A549 (cell line): ENCODE data around the gene DNHD1. TPM values are rescaled to one million over a fixed set of nuclear protein-coding genes. Genes with fewer than 3 reads are reported as not detected.

Experiments used
- ATAC-seq, 2 experiments: fragments of 200-7000 bp in 1 of 2; fragments of >200 bp in 1 of 2; cut with Nextera tagmentation in 1 of 2; cut with Tn5 transposase in 1 of 2; 3 replicates each; pipeline versions ENCODE4 v1.8.0 to v1.9.1; 2018 to 2020; ENCODE audit warnings: mild to moderate bottlenecking in 1 of 2, moderate library complexity in 1 of 2
- CTCF ChIA-PET: fragments of 300-600 bp; sonication (Branson Sonifier 250); formaldehyde crosslinking; extraction: SDS; loops from one replicate; lab custom pipeline; 2021; ENCODE audit warnings: antibody characterized with exemption, inconsistent platforms; lab: Yijun Ruan, JAX
- POLR2A ChIA-PET: fragments of 350-600 bp; formaldehyde crosslinking; extraction: SDS; loops from one replicate; lab custom pipeline; 2021; ENCODE audit warnings: antibody characterized with exemption, inconsistent platforms; lab: Yijun Ruan, JAX
- DNase-seq, 2 experiments: peaks; one replicate each; pipeline versions ENCODE4 v3.0.0 to v3.0.0-alpha.2; 2011 to 2016; ENCODE audit warnings: low read depth in 1 of 2, low spot score in 1 of 2
- FAIRE-seq: peaks from 2 replicates; lab custom pipeline; 2011; peaks lifted over from hg19 to GRCh38; lab: Jason Lieb, UNC
- H3K27ac ChIP-seq, 2 experiments: fragments of >200 bp; sonication (Bioruptor Twin); formaldehyde crosslinking; 3 replicates each; pipeline ENCODE4 v1.5.1; 2016 to 2017
- H3K4me1 ChIP-seq: fragments of >200 bp; sonication (Bioruptor Twin); formaldehyde crosslinking; 3 replicates; pipeline ENCODE4 v1.6.1; 2016
- H3K4me2 ChIP-seq: fragments of >200 bp; sonication (Bioruptor Twin); formaldehyde crosslinking; 3 replicates; pipeline ENCODE4 v1.6.1; 2016
- H3K4me3 ChIP-seq: fragments of >200 bp; sonication (Bioruptor Twin); formaldehyde crosslinking; 3 replicates; pipeline ENCODE4 v1.5.1; 2016
- H3K9me3 ChIP-seq: fragments of >200 bp; sonication (Bioruptor Twin); formaldehyde crosslinking; 3 replicates; pipeline ENCODE4 v1.6.1; 2016
- BHLHE40 ChIP-seq: IDR thresholded peaks from 2 replicates; pipeline ENCODE4 v1.6.1; 2012; ENCODE audit warnings: low read depth, low read length, inconsistent platforms
- CHD2 ChIP-seq: fragments of 150-350 bp; IDR thresholded peaks from 2 replicates; pipeline ENCODE4 v1.6.1; 2014; ENCODE audit warnings: low read length; ENCODE audit not compliant: partially characterized antibody
- CHD4 ChIP-seq: fragments of 200-600 bp; sonication (generic); IDR thresholded peaks from 2 replicates; pipeline ENCODE4 v1.6.1; 2016; ENCODE audit warnings: antibody characterized with exemption, mild to moderate bottlenecking, borderline replicate concordance
- EHF ChIP-seq: fragments of 250-450 bp; sonication (Bioruptor Pico); IDR thresholded peaks from 2 replicates; pipeline ENCODE4 v1.5.0; 2020; ENCODE audit warnings: mild to moderate bottlenecking
- FOSB ChIP-seq: fragments of 250-450 bp; sonication (Bioruptor Pico); IDR thresholded peaks from 2 replicates; pipeline ENCODE4 v1.5.0; 2020; ENCODE audit warnings: mild to moderate bottlenecking, moderate library complexity
- FOXS1 ChIP-seq: fragments of 250-450 bp; sonication (Bioruptor Pico); IDR thresholded peaks from 2 replicates; pipeline ENCODE4 v1.5.0; 2020; ENCODE audit warnings: mild to moderate bottlenecking, moderate library complexity
- HEYL ChIP-seq: fragments of 250-450 bp; sonication (Bioruptor Pico); IDR thresholded peaks from 2 replicates; pipeline ENCODE4 v1.8.0; 2021; ENCODE audit warnings: mild to moderate bottlenecking, moderate library complexity
- HOXA7 ChIP-seq: fragments of 250-450 bp; sonication (Bioruptor Pico); IDR thresholded peaks from 2 replicates; pipeline ENCODE4 v1.5.0; 2020; ENCODE audit warnings: mild to moderate bottlenecking, moderate library complexity
- HOXB13 ChIP-seq: fragments of 250-450 bp; sonication (Bioruptor Pico); IDR thresholded peaks from 2 replicates; pipeline ENCODE4 v1.5.0; 2020; ENCODE audit warnings: low read depth, mild to moderate bottlenecking, moderate library complexity
- HOXB5 ChIP-seq: fragments of 250-450 bp; sonication (Bioruptor Pico); IDR thresholded peaks from 2 replicates; pipeline ENCODE4 v1.5.0; 2020; ENCODE audit warnings: mild to moderate bottlenecking, moderate library complexity
- JUN ChIP-seq, 2 experiments: fragments of >200 bp; sonication (Bioruptor Twin); formaldehyde crosslinking; IDR thresholded peaks; 2 replicates in 1 of 2; 3 replicates in 1 of 2; pipeline ENCODE4 v1.6.1; 2016 to 2017
- KDM5A ChIP-seq: fragments of 200-600 bp; sonication (generic); IDR thresholded peaks from 2 replicates; pipeline ENCODE4 v1.6.1; 2016; ENCODE audit warnings: antibody characterized with exemption, mild to moderate bottlenecking
- PHF8 ChIP-seq: fragments of 200-600 bp; sonication (generic); IDR thresholded peaks from 2 replicates; pipeline ENCODE4 v1.6.1; 2016; ENCODE audit warnings: low read depth, mild to moderate bottlenecking, antibody characterized with exemption, moderate library complexity, borderline replicate concordance
- POLR2AphosphoS2 ChIP-seq: conservative IDR thresholded peaks from 2 replicates; pipeline ENCODE4 v1.6.1; 2012; ENCODE audit warnings: low read length, improper control_type of control experiment, inconsistent platforms
- RNF2 ChIP-seq: fragments of 200-600 bp; sonication (generic); IDR thresholded peaks from 2 replicates; pipeline ENCODE4 v1.6.1; 2016; ENCODE audit warnings: low read depth, mild to moderate bottlenecking, antibody characterized with exemption, moderate library complexity, borderline replicate concordance
- SREBF2 ChIP-seq: fragments of 450-650 bp; IDR thresholded peaks from 2 replicates; pipeline ENCODE4 v1.6.1; 2014; ENCODE audit warnings: mild to moderate bottlenecking, moderate library complexity
- TP53 ChIP-seq: fragments of 250-450 bp; sonication (Bioruptor Pico); IDR thresholded peaks from 2 replicates; pipeline ENCODE4 v1.5.0; 2021; ENCODE audit warnings: mild to moderate bottlenecking, moderate library complexity
- ZC3H11A ChIP-seq: fragments of 450-650 bp; IDR thresholded peaks from 2 replicates; pipeline ENCODE4 v1.6.1; 2014; ENCODE audit warnings: antibody characterized with exemption, mild to moderate bottlenecking
- ZFP36 ChIP-seq: fragments of 450-650 bp; IDR thresholded peaks from 2 replicates; pipeline ENCODE4 v1.6.1; 2014; ENCODE audit warnings: borderline replicate concordance; ENCODE audit not compliant: partially characterized antibody
- ZNF302 ChIP-seq: fragments of 250-450 bp; sonication (Bioruptor Pico); IDR thresholded peaks from 2 replicates; pipeline ENCODE4 v1.9.0; 2021; ENCODE audit warnings: inconsistent platforms, mild to moderate bottlenecking, moderate library complexity
- ZSCAN20 ChIP-seq: fragments of 250-450 bp; sonication (Bioruptor Pico); IDR thresholded peaks from 2 replicates; pipeline ENCODE4 v1.8.0; 2022; ENCODE audit warnings: mild to moderate bottlenecking, moderate library complexity
- WGBS: methylation state at CpG from one replicate; pipeline ENCODE4 v1.1.6; 2017; ENCODE audit errors: missing lambda C conversion rate; 5-methylcytosine and 5-hydroxymethylcytosine counted together
- polyA plus RNA-seq, 4 experiments: library from polyadenylated mRNA; depleted of rRNA in 3 of 4; stranded (reverse); fragments of >200 nt; fragmentation: RNase III in 1 of 4; extraction: RNeasy Plus Mini Kit Qiagen cat#74134 plus additional on column Dnase treatment in 1 of 4; gene quantifications; 2 replicates in 3 of 4; 3 replicates in 1 of 4; pipeline ENCODE4 v1.2.3, GENCODE V29; 2011 to 2017
- TF ChIP-seq, protein P1 (sequence below): fragments of 150-350 bp; IDR thresholded peaks from 2 replicates; pipeline ENCODE4 v1.6.1; 2014; ENCODE audit warnings: low read depth, mild to moderate bottlenecking, low read length
- TF ChIP-seq, protein P2 (sequence below): fragments of >200 bp; sonication (Bioruptor Twin); formaldehyde crosslinking; IDR thresholded peaks from 3 replicates; pipeline ENCODE4 v1.6.1; 2016
- TF ChIP-seq, protein P3 (sequence below): fragments of >200 bp; sonication (Bioruptor Twin); formaldehyde crosslinking; IDR thresholded peaks from 3 replicates; pipeline ENCODE4 v1.5.1; 2016
- TF ChIP-seq, protein P4 (sequence below): fragments of 250-450 bp; sonication (Bioruptor Pico); IDR thresholded peaks from 2 replicates; pipeline ENCODE4 v1.5.0; 2020; ENCODE audit warnings: low read depth, mild to moderate bottlenecking, moderate library complexity
- TF ChIP-seq, protein P5 (sequence below): IDR thresholded peaks from 2 replicates; pipeline ENCODE4 v1.6.1; 2012

Gene DNHD1
- polyA plus RNA-seq, 2 of the 4 experiments (the other 2 are of a cell fraction): 6.8 to 8.6 TPM

DNA sequence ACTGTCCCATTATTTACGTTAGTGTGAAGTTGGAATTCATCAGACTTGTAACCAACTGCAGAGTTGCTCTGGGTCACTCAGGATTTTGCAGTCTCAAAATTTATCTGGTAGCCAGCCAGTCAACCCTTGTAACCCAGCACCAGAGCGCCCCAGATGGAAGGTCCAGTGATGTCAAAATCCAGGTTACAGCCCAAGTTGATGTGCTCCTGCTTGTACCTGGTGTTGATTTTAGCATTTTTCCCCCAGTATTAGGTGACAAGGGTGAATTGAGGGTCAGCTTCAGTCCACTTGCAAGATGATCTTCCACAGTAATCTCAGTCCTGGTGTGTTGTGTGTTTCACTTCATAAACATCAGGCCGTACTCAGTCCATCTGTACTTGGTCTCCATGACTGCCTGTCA lies 8.3 kb upstream of the DNHD1 start:
- peaks cover 9% of the 10 kb centered on the region; the same call in 2 of the 3 replicates for H3K4me1 ChIP-seq
- CTCF ChIA-PET: interaction anchor here (1.2 to 3.0 kb wide), 6 partner anchors 10 to 110 kb away, joined by 3 to 13 read pairs (median 4); no protein-coding TSS in a partner anchor
- H3K4me3 ChIP-seq: no peak overlapping the region
- TF ChIP-seq POLR2AphosphoS2: no peak
- TF ChIP-seq, protein P1, sequence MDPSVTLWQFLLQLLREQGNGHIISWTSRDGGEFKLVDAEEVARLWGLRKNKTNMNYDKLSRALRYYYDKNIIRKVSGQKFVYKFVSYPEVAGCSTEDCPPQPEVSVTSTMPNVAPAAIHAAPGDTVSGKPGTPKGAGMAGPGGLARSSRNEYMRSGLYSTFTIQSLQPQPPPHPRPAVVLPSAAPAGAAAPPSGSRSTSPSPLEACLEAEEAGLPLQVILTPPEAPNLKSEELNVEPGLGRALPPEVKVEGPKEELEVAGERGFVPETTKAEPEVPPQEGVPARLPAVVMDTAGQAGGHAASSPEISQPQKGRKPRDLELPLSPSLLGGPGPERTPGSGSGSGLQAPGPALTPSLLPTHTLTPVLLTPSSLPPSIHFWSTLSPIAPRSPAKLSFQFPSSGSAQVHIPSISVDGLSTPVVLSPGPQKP: no peak
- TF ChIP-seq, protein P2, sequence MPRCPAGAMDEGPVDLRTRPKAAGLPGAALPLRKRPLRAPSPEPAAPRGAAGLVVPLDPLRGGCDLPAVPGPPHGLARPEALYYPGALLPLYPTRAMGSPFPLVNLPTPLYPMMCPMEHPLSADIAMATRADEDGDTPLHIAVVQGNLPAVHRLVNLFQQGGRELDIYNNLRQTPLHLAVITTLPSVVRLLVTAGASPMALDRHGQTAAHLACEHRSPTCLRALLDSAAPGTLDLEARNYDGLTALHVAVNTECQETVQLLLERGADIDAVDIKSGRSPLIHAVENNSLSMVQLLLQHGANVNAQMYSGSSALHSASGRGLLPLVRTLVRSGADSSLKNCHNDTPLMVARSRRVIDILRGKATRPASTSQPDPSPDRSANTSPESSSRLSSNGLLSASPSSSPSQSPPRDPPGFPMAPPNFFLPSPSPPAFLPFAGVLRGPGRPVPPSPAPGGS: no peak
- TF ChIP-seq HOXB13: no peak
- TF ChIP-seq EHF (CRISPR knock-in tag): no peak
- no peak for TF ChIP-seq HOXA7 (CRISPR knock-in tag)
- TF ChIP-seq, all 56 proteins: peak for 0
- POLR2A ChIA-PET: no interaction called here
- FAIRE-seq: no peak
- no peak overlapping the region for H3K27ac ChIP-seq
- 97% methylated on average over 3 of the region's 3 CpGs for WGBS
- no peak for DNase-seq
- H3K9me3 ChIP-seq: no peaks in the 10 kb centered on the region
- no peak overlapping the region for H3K4me2 ChIP-seq
- ATAC-seq: no peak; a peak in 1 of 6 replicates

DNA sequence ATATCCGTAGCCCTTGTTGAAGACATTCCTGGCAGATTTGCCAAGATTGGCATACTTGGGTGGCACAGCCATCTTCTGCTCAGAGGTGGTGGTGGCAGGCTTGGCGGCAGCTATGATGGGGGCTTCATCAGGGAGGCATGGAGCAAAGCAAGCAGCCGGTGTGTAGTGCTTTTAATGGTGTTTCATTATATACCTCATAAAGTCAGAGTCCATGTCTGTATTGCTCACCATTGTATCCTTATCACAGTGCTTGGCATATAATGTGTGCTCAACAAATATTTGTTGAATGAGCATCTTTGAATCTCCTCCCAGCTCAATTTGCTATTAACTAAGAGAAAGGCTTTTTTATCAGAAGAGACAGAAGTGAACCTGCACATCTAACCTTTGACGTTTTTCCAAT lies 7.8 kb upstream of the DNHD1 start:
- Histone ChIP-seq H3K4me2 (no peak overlapping the region), H3K27ac (no peak overlapping the region), H3K4me3 (no peak overlapping the region), H3K9me3 (no peaks in the 10 kb centered on the region), H3K4me1 (peaks cover 9% of the 10 kb centered on the region; the same call in 2 of the 3 replicates)
- ChIA-PET POLR2A (interaction anchor here (1.1 to 1.3 kb wide), 2 partner anchors 8 to 194 kb away, joined by 3 to 5 read pairs; partner anchors contain the start of genes ARFIP2, MRPL17 and TIMM10B), CTCF (interaction anchor here (1.4 to 3.0 kb wide), 5 partner anchors 9 to 39 kb away, joined by 3 to 13 read pairs (median 5); no protein-coding TSS in a partner anchor)
- DNase-seq (no peak), FAIRE-seq (no peak), ATAC-seq (peak in 1 of 2 experiments; percentile 61; a peak in 3 of 6 replicates)
- WGBS: 41% methylated on average over 4 of the region's 4 CpGs
- no peak for TF ChIP-seq ZNF302 (CRISPR knock-in tag)
- no peak for TF ChIP-seq TP53

DNA sequence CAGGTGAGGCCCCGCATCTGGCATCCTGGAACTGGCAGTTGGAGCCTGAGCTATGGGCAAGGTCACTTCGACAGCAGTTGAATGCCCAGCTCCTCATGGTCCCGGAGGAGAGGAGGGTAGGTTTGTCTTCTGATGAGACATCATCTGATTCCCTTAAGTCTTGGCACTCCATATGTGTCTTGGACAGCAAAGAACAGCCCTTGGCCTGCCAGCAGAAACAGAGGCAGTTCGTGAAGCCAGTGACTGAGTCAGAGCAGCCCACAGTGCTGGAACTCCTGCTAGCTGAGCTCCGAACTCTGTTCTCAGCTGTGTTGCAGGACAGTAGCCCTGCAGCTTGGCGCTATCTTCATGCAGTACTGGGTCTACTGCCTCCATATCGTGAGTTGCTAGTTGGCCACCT lies 1.0 kb downstream of the DNHD1 start:
- WGBS: 61% methylated on average over 6 of the region's 7 CpGs
- CTCF ChIA-PET: interaction anchor here (0.7 to 6.0 kb wide), 7 partner anchors 8 to 135 kb away, joined by 3 to 30 read pairs (median 3); no protein-coding TSS in a partner anchor
- TF ChIP-seq, protein P3, sequence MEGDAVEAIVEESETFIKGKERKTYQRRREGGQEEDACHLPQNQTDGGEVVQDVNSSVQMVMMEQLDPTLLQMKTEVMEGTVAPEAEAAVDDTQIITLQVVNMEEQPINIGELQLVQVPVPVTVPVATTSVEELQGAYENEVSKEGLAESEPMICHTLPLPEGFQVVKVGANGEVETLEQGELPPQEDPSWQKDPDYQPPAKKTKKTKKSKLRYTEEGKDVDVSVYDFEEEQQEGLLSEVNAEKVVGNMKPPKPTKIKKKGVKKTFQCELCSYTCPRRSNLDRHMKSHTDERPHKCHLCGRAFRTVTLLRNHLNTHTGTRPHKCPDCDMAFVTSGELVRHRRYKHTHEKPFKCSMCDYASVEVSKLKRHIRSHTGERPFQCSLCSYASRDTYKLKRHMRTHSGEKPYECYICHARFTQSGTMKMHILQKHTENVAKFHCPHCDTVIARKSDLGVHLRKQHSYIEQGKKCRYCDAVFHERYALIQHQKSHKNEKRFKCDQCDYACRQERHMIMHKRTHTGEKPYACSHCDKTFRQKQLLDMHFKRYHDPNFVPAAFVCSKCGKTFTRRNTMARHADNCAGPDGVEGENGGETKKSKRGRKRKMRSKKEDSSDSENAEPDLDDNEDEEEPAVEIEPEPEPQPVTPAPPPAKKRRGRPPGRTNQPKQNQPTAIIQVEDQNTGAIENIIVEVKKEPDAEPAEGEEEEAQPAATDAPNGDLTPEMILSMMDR: no peak
- TF ChIP-seq SREBF2 (no peak), CHD2 (no peak), ZC3H11A (no peak), ZSCAN20 (CRISPR knock-in tag) (no peak), BHLHE40 (no peak), PHF8 (no peak), HEYL (CRISPR knock-in tag) (no peak), ZFP36 (no peak), JUN (IDR thresholded peaks at IDR 0.05) (no peak), RNF2 (no peak), FOSB (no peak), TP53 (no peak), CHD4 (no peak), KDM5A (no peak), FOXS1 (CRISPR knock-in tag) (no peak), ZNF302 (CRISPR knock-in tag) (no peak), HOXB5 (CRISPR knock-in tag) (no peak)
- TF ChIP-seq, protein P4, sequence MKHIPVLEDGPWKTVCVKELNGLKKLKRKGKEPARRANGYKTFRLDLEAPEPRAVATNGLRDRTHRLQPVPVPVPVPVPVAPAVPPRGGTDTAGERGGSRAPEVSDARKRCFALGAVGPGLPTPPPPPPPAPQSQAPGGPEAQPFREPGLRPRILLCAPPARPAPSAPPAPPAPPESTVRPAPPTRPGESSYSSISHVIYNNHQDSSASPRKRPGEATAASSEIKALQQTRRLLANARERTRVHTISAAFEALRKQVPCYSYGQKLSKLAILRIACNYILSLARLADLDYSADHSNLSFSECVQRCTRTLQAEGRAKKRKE (CRISPR knock-in tag): no peak
- TF ChIP-seq, protein P5, sequence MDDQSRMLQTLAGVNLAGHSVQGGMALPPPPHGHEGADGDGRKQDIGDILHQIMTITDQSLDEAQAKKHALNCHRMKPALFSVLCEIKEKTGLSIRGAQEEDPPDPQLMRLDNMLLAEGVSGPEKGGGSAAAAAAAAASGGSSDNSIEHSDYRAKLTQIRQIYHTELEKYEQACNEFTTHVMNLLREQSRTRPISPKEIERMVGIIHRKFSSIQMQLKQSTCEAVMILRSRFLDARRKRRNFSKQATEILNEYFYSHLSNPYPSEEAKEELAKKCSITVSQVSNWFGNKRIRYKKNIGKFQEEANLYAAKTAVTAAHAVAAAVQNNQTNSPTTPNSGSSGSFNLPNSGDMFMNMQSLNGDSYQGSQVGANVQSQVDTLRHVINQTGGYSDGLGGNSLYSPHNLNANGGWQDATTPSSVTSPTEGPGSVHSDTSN: no peak
- TF ChIP-seq, all 56 proteins: peak for 0
- DNase-seq (no peak), ATAC-seq (peak in 1 of 2 experiments; percentile 37; a peak in 3 of 6 replicates), FAIRE-seq (no peak)
- no peak overlapping the region for H3K27ac ChIP-seq
- POLR2A ChIA-PET: interaction anchor here (1.2 kb wide), 1 partner anchor 17 kb away, joined by 3 read pairs; the partner anchor contains the start of genes ARFIP2 and TIMM10B
- no peak overlapping the region for H3K4me2 ChIP-seq
- H3K4me3 ChIP-seq: no peak overlapping the region
- no peaks in the 10 kb centered on the region for H3K4me1 ChIP-seq
- no peaks in the 10 kb centered on the region for H3K9me3 ChIP-seq
